MG63 (cell line): ENCODE results near the gene CARD11. TPM values are rescaled to one million over a fixed set of nuclear protein-coding genes. Genes with fewer than 3 reads are reported as not detected.

ENCODE experiments used
- DNase-seq: peaks from one replicate; pipeline ENCODE4 v3.0.0-alpha.2; 2020
- H3K27me3 ChIP-seq: fragments of 250-450 bp; sonication (Bioruptor Pico); 2 replicates; pipeline ENCODE4 v1.5.1; 2020; ENCODE audit warnings: mild to moderate bottlenecking, moderate library complexity
- H3K36me3 ChIP-seq: fragments of 250-450 bp; sonication (Bioruptor Pico); 2 replicates; pipeline ENCODE4 v1.5.1; 2020; ENCODE audit warnings: mild to moderate bottlenecking, moderate library complexity
- H3K4me3 ChIP-seq: fragments of 250-450 bp; sonication (Bioruptor Pico); 2 replicates; pipeline ENCODE4 v1.5.1; 2020; ENCODE audit warnings: mild to moderate bottlenecking, moderate library complexity
- H3K9me3 ChIP-seq: fragments of 250-450 bp; sonication (Bioruptor Pico); 2 replicates; pipeline ENCODE4 v1.5.1; 2020; ENCODE audit warnings: mild to moderate bottlenecking, moderate library complexity
- total RNA-seq: library from RNA; depleted of rRNA; stranded (reverse); fragments of >200 nt; shearing (Covaris generic); gene quantifications from 2 replicates; pipeline ENCODE4 v1.2.3, GENCODE V29; 2014; ENCODE audit warnings: low replicate concordance

CARD11 gene
- total RNA-seq, 1 experiment from 2014 or later = not detected

DNA sequence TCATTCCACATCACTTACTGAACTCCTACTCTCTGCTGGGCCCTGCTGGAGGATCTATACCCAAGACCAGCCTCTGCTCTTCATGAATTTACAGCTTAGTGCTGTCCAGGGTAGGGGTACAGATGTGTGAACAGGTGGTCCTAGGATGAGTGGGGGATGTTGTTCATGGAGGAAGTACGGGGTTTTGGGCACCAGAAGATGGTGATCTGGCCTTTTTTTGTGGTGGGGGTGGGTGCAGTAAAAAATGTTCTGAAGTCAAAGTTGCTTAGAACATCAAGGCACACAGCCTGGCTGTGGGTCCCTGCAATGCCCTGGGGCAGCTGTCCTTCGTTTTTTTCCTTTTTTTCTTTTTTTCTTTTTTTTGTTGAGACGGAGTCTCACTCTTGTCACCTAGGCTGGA lies 165.4 kb downstream of the CARD11 start:
- Histone ChIP-seq H3K4me3 (no peak overlapping the region), H3K36me3 (no peaks in the 10 kb centered on the region), H3K27me3 (no peaks in the 10 kb centered on the region), H3K9me3 (no peaks in the 10 kb centered on the region)
- no peak for DNase-seq

DNA sequence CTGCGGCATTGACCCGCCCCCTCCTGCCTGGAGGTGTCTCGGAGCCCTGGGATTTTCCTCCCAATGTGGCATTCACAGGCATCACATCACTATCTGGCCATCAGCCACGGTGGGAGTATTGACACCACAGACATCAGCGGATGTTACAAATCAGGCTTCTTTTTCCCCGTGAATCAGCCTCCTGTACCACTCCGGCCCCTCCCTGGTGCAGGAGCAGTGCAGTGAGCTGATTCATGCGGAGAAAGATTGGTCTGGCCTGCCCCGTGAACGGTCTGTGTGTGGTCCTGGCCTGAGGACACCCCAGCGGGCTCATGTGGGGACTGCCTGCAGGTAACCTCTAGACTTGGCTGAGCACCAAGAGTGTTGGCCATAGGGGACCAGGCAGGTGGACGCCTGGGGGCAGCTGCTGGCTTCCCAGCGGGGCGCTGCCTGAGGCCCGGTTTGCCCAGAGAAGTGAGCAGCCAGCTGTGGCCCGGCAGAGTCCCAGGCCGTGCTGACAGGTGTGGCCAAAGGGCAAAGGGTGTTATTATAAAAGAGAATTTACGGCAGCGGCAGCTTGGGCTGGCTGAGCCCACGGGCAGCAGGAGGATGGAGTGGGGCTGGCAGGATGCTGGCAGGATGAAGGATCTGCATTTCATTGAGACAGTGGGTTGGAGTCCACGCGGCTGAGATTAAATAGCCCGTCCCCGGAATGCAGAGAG lies 167.5 kb downstream of the CARD11 start:
- Histone ChIP-seq H3K36me3 (no peaks in the 10 kb centered on the region), H3K4me3 (no peak overlapping the region), H3K9me3 (no peaks in the 10 kb centered on the region), H3K27me3 (no peaks in the 10 kb centered on the region)
- peak; percentile 79 for DNase-seq

DNA sequence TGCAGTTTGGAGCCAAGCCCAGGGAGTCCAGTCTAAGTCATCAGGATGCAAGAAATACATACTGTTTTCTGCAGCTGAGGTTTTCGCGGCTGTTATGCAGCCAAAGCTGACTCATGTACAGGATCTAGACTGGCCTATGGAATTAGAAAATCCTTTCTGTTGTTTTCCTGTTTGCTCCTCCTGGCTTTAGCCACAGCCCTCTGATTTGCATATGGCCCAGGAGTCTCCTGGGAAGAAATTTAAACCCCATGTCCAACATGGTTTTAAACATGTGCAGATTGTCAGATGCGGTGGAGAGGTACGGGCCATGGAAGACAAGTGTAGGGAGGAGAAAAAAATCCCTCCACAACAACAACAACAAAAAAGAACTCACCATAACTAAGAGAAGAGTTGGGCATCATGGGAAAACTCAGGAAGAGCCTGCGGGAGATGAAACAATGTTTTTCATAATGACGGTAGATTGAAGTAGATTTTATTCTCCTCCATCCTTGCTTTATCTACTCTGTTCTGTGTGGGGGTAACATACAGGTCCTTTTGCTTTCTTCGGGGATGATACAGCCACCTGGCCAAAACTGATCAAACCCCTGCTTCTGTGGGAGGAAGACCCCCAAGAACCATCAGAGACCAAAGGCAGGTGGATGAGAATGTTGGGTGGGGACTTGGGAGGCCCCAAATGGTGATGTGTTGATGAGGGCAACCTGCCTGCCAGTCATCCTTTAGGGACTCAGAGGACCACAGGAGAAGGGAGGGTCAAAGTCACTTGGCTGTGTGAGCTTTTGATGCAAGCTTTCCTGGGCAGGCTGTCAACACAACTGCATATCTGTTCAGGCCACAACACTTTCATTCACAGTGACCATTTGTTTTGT lies 169.7 kb downstream of the CARD11 start:
- no peaks in the 10 kb centered on the region for H3K36me3 ChIP-seq
- H3K27me3 ChIP-seq = no peaks in the 10 kb centered on the region
- DNase-seq = peak; percentile 84
- no peak overlapping the region for H3K4me3 ChIP-seq
- no peaks in the 10 kb centered on the region for H3K9me3 ChIP-seq

DNA sequence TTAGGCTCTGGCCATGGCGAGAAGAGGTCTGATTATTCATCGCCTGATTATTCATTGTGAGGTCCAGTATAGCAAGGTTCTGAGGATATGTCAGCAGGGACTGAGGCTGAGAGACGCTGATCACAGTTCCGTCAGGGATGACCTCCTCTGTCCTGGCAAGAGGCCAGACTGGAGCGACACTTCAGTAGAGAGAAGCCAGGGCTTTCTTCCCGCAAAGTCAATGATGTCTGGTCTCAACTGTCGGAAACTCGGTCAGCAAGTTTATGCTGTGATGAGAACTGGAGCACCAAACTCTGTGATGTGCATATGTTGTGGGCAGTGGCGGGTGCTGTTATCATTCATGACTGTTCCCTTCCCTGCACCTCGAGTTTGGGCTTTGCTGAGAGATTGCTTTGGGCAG lies 170.5 kb downstream of the CARD11 start:
- H3K9me3 ChIP-seq = no peaks in the 10 kb centered on the region
- no peaks in the 10 kb centered on the region for H3K27me3 ChIP-seq
- H3K4me3 ChIP-seq = no peak overlapping the region
- no peaks in the 10 kb centered on the region for H3K36me3 ChIP-seq
- DNase-seq = no peak

DNA sequence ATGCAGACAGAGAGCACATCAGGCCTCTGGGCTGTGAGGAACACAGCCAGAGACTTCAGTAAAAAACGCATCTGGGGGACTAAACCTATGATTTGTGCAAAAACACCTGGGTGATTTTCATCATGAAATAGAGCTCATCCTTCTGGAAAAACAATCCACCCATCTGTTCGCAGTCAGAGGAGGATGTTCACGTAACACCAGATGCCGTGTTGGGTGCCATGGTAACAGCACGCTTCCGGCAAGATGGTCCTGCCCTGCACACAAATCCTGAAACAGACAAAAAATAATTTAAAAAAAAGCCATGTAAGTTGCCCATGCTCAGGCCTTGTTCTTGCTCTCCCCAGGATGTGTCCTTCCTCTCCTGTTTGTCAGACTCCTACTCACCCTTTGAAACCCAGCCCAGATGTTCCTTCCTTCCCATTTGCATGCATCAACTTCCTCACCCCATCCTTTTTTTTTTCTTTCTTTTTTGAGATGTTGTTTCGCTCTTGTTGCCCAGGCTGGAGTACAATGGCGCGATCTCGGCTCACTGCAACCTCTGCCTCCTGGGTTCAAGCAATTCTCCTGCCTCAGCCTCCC lies 171.3 kb downstream of the CARD11 start:
- H3K4me3 ChIP-seq = no peak overlapping the region
- H3K36me3 ChIP-seq = no peaks in the 10 kb centered on the region
- no peaks in the 10 kb centered on the region for H3K9me3 ChIP-seq
- H3K27me3 ChIP-seq = no peaks in the 10 kb centered on the region
- DNase-seq = no peak

DNA sequence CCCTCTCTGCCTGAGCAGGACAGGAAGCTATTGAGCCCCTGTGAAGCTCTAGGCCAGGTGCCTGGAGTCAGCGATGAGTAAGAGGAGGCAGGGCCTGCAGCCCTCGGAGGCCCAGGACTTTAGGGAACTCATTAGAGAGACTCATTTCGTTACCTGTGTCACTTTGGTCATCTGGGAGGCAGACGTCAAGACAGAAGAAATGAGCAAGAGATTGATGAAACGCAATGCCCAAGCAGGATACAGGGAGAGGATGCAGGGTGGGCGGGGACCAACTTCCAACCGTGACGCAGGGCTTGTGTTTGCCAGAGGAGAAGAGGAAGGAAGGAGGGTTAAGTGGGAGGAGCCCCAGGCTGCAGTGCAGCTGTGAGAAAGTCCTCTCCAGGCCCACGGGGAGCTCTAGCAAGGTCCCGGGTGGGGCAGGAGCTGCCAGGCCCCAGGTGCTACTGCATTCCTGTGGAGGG lies 173.2 kb downstream of the CARD11 start:
- Histone ChIP-seq H3K27me3 (no peaks in the 10 kb centered on the region), H3K9me3 (no peaks in the 10 kb centered on the region), H3K36me3 (no peaks in the 10 kb centered on the region), H3K4me3 (no peak overlapping the region)
- no peak for DNase-seq

DNA sequence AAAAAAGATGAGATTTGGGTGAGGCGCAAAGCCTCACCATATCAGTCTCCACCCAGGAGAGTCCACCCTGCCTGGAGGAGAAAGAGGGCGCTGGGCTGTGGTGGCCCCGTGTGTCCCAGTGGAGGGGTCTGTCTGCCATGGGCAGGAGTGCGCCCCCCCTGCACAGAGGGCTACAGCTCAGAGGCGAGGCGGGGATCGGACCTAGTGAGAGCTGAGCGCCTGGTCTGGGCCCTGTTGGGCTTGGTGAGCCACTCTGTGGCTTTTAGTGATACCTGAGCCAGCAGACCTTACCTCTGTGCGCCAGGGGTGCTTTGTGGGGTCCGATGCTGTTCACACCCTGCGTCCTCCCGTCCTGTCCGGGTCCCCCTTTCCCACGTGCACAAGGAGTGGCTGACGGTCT lies 173.7 kb downstream of the CARD11 start:
- Histone ChIP-seq H3K27me3 (no peaks in the 10 kb centered on the region), H3K4me3 (no peak overlapping the region), H3K9me3 (no peaks in the 10 kb centered on the region), H3K36me3 (no peaks in the 10 kb centered on the region)
- DNase-seq = no peak

DNA sequence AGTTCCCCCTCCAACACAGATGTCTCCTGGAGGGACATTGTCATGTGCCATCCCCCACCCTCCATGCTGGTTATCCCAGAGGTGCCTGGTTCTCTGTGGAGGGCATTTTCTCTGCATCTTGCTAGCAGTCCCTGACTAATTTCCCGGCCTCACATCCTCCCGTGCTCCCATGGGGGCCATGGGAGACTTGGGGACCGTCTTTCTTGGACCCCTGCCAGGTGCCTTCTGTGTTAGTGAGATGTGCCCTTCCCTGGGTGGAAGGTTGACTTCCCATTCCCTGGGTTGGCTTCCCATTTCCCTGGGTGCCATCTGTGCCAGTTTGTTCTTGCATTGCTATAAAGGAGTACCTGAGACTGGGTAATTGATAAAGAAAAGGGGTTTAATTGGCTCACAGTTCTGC lies 177.1 kb downstream of the CARD11 start:
- H3K9me3 ChIP-seq = no peaks in the 10 kb centered on the region
- H3K27me3 ChIP-seq = no peaks in the 10 kb centered on the region
- H3K4me3 ChIP-seq = no peak overlapping the region
- DNase-seq = no peak
- no peaks in the 10 kb centered on the region for H3K36me3 ChIP-seq

DNA sequence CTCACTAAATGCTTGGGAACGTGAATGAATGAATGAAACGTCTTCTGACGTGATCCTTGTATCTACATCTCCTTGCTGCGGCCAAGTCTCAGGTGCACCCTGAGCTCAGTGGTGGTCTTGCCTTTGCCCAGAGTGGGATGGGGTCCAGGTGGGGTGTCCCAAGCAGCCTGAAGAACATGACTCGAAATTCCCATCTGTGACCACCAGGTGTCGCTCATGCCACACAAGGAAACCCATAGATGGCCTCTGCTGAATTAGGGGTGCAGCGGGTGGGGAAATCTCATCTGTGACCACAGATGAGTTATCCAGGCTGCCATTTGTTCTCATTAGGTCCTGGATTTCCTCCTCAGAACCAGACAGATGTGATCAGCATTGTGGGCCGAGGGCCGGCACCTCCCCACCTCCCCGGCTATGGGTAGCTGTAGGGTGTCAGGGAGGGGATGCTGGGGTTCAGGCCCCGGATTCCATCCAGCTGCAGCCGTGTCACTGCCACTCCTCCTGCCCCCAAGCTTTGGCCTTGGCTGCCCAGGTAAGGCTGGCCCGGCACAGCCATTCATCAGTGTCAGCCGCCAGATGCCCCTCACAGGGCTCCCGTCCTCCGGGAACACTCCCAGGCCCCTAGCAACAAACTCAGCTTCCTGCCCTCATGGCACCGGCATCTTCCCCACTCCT lies 178.5 kb downstream of the CARD11 start:
- H3K27me3 ChIP-seq = no peaks in the 10 kb centered on the region
- H3K36me3 ChIP-seq = no peaks in the 10 kb centered on the region
- H3K4me3 ChIP-seq = no peak overlapping the region
- no peaks in the 10 kb centered on the region for H3K9me3 ChIP-seq
- DNase-seq = peak; percentile 46

DNA sequence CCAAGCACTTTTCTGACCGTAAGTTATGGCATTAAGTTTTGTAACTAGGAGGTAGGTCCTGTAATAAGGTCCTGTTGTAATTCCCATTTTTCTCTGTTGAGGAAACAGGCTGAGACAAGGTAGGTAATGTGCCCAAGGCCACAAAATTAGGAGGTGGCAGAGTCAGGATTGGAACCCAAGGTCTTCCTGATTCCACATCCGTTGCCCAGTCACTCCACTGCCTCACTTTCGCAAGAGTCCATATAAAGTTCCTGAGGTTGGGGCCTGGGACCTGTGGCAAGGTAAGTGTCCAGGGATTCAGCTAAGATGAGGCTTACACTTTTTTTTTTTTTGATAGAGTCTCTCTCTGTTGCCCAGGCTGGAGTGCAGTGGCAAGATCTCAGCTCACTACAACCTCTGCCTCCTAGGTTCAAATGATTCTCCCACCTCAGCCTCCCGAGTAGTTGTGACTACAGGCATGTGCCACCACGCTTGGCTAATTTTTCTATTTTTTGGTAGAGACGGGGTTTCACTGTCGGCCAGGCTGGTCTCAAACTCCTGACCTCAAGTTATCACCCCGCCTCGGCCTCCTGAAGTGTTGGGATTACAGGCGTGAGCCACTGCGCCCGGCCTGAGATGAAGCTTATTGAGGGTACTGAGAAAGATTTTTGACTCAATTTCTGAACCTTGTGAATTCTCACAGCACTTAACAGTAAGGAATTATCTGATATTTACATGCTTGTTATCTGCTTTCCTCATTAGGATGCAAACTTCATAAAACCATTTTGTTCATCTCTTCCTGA lies 179.3 kb downstream of the CARD11 start:
- Histone ChIP-seq H3K36me3 (no peaks in the 10 kb centered on the region), H3K27me3 (no peaks in the 10 kb centered on the region), H3K9me3 (no peaks in the 10 kb centered on the region), H3K4me3 (peak overlapping the region; percentile 41)
- no peak for DNase-seq

DNA sequence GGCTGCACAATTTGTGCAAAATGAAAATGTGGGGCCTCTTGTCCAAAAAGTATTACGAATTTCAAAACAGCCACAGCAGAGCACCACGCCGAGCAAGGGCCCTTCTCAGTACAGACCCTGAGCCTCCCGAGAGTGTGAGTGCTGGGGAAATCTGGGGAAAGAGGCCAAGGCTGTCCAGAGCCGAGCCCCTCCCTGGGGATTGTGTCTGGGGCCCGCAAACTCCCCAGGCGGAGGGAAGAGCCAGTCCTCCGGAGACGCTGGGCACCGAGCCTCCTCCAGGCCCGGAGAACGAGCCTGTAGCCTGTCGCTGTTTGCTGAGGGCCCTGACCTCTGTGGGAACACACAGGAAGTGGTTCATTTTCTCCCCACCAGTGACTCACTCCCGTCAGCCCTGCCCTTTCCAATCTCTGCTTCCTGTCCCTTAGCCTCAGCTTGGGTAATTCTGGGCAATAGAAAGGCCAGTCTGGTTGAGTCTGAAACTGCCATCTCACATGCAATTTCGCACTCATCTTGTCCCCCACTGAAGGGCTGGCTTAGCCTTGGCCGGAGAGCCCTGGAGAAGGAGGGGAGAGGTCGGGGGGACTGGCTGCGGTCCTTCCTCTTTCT lies 180.1 kb downstream of the CARD11 start:
- Histone ChIP-seq H3K36me3 (no peaks in the 10 kb centered on the region), H3K9me3 (no peaks in the 10 kb centered on the region), H3K27me3 (no peaks in the 10 kb centered on the region), H3K4me3 (peak overlapping the region; percentile 41)
- peak; percentile 96 for DNase-seq

DNA sequence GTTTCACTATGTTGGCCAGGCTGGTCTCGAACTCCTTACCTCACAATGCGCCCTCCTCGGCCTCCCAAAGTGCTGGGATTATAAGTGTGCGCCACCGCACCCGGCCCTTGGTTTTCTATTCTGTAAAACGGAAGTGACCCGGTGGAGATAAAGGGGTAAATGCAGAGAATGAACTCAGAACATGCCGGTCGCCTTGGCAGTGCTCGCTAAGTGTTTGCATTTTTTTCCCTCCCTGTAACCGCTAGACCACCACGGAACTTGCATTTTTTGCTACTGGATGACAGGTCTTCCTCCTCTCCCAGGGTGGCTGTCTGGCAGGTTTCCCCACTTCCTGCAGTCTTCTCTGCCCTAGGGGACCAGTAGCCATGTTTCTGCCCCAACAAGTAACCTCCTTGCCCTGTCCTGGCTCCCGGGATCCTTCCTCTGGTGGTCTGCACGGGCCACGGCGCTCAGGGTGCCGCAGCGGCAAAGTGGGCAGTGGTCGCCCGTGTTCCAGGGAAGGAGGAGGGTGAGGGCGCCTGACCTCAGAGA lies 180.8 kb downstream of the CARD11 start:
- H3K9me3 ChIP-seq = no peaks in the 10 kb centered on the region
- no peaks in the 10 kb centered on the region for H3K36me3 ChIP-seq
- H3K4me3 ChIP-seq = peak overlapping the region; percentile 41
- H3K27me3 ChIP-seq = no peaks in the 10 kb centered on the region
- peak; percentile 65 for DNase-seq

DNA sequence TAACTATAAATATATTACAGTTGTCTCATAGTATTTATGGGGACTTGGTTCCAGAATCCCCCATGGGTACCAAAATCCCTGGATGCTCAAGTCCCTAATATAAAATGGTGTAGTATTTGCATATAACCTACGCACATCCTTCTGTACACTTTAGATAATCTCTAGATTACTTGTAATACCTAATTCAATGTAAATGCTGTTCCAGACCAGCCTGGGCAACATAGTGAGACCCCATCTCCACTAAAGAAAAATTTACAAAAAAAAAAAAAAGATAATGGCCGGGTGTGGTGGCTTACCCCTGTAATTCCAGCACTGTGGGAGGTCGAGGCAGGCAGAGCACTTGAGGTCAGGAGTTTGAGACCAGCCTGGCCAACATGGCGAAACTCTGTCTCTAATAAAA lies 182.2 kb downstream of the CARD11 start:
- DNase-seq = no peak
- Histone ChIP-seq H3K27me3 (no peaks in the 10 kb centered on the region), H3K36me3 (no peaks in the 10 kb centered on the region), H3K9me3 (no peaks in the 10 kb centered on the region), H3K4me3 (no peak overlapping the region)

DNA sequence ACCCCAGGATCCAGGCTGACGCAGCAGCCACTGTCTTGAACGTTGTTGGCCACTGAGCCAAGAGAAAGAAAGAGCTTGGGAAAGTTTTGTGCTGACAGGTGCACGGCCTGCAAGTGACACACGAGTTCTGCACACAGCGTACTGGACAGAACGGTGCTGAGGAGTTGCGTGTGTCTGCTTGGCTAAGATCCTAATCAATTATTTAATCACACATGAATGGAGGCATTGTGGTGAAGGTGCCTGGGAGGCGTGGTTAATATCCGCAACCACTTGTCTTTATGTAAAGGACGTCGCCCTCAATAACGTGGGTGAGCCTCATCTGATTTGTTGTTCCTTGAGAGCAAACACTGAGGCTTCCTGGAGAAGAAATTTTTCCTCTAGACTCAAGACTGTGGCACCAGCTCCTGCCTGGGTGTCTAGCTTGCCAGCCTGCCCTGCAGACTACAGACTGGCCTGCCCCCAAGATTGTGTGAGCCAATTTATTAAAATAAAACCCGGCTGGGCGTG lies 183.0 kb downstream of the CARD11 start:
- Histone ChIP-seq H3K27me3 (no peaks in the 10 kb centered on the region), H3K36me3 (no peaks in the 10 kb centered on the region), H3K9me3 (no peaks in the 10 kb centered on the region), H3K4me3 (no peak overlapping the region)
- DNase-seq = no peak

DNA sequence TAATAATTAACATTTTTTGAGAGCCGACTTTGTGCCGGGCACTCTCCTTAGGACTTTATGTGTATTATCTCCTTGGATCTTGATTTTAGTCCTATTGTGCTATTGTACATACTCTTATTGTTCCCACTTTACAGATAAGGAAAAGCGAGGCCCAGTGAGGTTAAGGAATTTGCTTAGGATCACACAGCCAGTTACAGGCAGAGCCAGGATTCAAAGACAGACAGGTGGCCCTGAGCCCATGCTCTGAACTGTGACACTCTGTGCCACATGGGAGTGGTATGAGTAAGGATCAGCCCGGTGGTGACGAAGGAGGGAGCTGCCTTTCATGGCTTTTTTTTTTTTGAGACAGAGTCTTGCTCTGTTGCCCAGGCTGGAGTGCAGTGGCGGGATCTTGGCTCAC lies 183.7 kb downstream of the CARD11 start:
- Histone ChIP-seq H3K4me3 (no peak overlapping the region), H3K9me3 (no peaks in the 10 kb centered on the region), H3K36me3 (no peaks in the 10 kb centered on the region), H3K27me3 (no peaks in the 10 kb centered on the region)
- DNase-seq = no peak

DNA sequence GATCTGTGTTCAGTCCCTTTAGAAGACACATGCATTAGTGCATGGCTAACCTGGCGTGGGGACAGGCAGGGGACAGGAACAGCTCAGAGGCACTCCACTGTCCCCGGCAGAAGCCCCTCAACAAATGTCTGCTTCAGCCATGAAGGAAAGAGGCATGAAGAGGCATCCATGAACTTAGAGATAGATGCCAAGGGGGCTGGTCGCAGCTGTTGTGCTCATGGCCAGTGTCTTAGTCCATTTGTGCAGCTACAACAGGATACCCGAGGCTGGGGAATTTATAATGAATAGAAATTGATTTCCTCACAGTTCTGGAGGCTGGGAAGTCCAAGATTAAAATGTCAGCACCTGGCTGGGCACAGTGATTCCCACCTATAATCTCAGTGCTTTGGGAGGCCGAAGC lies 185.0 kb downstream of the CARD11 start:
- Histone ChIP-seq H3K36me3 (no peaks in the 10 kb centered on the region), H3K4me3 (no peak overlapping the region), H3K27me3 (no peaks in the 10 kb centered on the region), H3K9me3 (no peaks in the 10 kb centered on the region)
- no peak for DNase-seq
